ENCODE measurements around the gene YY1.

YY1 gene

DNA sequence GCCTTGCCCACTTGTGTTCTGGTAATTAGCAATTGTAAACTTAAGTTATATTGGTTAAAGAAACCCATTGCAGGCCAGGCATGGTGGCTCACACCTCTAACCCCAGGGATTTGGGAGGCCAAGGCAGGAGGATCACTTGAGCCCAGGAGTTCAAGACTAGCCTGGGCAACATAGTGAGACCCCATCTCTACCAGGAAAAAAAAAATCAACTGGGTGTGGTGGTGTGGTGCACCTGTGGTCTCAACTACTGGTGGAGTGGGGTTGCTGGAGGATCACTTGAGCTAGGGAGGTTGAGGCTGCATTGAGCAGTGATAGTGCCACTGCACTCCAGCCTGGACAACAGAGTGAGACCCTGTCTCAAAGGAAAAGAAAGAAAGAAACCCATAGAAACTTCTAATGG is 13.7 kb downstream of the YY1 start:
- H3F3A ChIP-seq (ENCODE audit: control insufficient read depth, insufficient read depth) = peaks cover 8% of the 10 kb centered on the region
- H3K36me3 ChIP-seq (ENCODE audit: control insufficient read depth, low read length) = peaks cover 59% of the 10 kb centered on the region
- TF ChIP-seq, protein P1, sequence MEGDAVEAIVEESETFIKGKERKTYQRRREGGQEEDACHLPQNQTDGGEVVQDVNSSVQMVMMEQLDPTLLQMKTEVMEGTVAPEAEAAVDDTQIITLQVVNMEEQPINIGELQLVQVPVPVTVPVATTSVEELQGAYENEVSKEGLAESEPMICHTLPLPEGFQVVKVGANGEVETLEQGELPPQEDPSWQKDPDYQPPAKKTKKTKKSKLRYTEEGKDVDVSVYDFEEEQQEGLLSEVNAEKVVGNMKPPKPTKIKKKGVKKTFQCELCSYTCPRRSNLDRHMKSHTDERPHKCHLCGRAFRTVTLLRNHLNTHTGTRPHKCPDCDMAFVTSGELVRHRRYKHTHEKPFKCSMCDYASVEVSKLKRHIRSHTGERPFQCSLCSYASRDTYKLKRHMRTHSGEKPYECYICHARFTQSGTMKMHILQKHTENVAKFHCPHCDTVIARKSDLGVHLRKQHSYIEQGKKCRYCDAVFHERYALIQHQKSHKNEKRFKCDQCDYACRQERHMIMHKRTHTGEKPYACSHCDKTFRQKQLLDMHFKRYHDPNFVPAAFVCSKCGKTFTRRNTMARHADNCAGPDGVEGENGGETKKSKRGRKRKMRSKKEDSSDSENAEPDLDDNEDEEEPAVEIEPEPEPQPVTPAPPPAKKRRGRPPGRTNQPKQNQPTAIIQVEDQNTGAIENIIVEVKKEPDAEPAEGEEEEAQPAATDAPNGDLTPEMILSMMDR (IDR thresholded peaks at IDR 0.05; ENCODE audit: low read depth, low read length, poor library complexity, severe bottlenecking) = no peak
- no peak for TF ChIP-seq EZH2phosphoT487 (IDR thresholded peaks at IDR 0.05; ENCODE audit: borderline replicate concordance, low read length)
- no peak overlapping the region for H3K4me2 ChIP-seq (ENCODE audit: low read length)
- H3K9me3 ChIP-seq (ENCODE audit: control insufficient read depth, insufficient read depth, low read length) = no peaks in the 10 kb centered on the region
- no peaks in the 10 kb centered on the region for H3K9me2 ChIP-seq (replicated peaks; ENCODE audit: control insufficient read depth, low read length)
- peaks cover 100% of the 10 kb centered on the region for H3K79me2 ChIP-seq (ENCODE audit: control insufficient read depth, low read length)
- peaks cover 60% of the 10 kb centered on the region for H3K4me1 ChIP-seq (ENCODE audit: control insufficient read depth, low read length)
- H3K27me3 ChIP-seq (ENCODE audit: control insufficient read depth, low read length) = no peaks in the 10 kb centered on the region
- H3K4me3 ChIP-seq (ENCODE audit: low read length) = no peak overlapping the region
- peaks cover 58% of the 10 kb centered on the region for H4K20me1 ChIP-seq (ENCODE audit: control insufficient read depth, insufficient read depth, low read depth, low read length)
- no peak overlapping the region for H3K27ac ChIP-seq (ENCODE audit: low read depth, low read length)

GRCh38 chr14:100256339-100256895 is 17.5 kb downstream of the YY1 start:
- Histone ChIP-seq H3K36me3 (ENCODE audit: control insufficient read depth, low read length) (peaks cover 49% of the 10 kb centered on the region), H3K4me1 (ENCODE audit: control insufficient read depth, low read length) (peaks cover 73% of the 10 kb centered on the region), H4K20me1 (ENCODE audit: control insufficient read depth, insufficient read depth, low read depth, low read length) (peaks cover 42% of the 10 kb centered on the region)

GRCh38 chr14:100261621-100262020 is 22.7 kb downstream of the YY1 start:
- Histone ChIP-seq H3F3A (ENCODE audit: control insufficient read depth, insufficient read depth) (0 out of 2 replicates have a peak, but pooled peaks cover under 1% of the 10 kb centered on the region), H3K27me3 (ENCODE audit: control insufficient read depth, low read length) (no peaks in the 10 kb centered on the region), H3K79me2 (ENCODE audit: control insufficient read depth, low read length) (peaks cover 100% of the 10 kb centered on the region), H3K9me3 (ENCODE audit: control insufficient read depth, insufficient read depth, low read length) (no peaks in the 10 kb centered on the region), H3K4me3 (ENCODE audit: low read length) (no peak overlapping the region), H3K4me2 (ENCODE audit: low read length) (no peak overlapping the region), H3K4me1 (ENCODE audit: control insufficient read depth, low read length) (peaks cover 47% of the 10 kb centered on the region), H3K27ac (ENCODE audit: low read depth, low read length) (no peak overlapping the region), H4K20me1 (ENCODE audit: control insufficient read depth, insufficient read depth, low read depth, low read length) (peaks cover 34% of the 10 kb centered on the region), H3K36me3 (ENCODE audit: control insufficient read depth, low read length) (peaks cover 65% of the 10 kb centered on the region), H3K9me2 (replicated peaks; ENCODE audit: control insufficient read depth, low read length) (no peaks in the 10 kb centered on the region)
- TF ChIP-seq EZH2phosphoT487 (IDR thresholded peaks at IDR 0.05; ENCODE audit: borderline replicate concordance, low read length) = no peak
- TF ChIP-seq, protein P1 (IDR thresholded peaks at IDR 0.05; ENCODE audit: low read depth, low read length, poor library complexity, severe bottlenecking) = no peak

More at GRCh38 chr14:100256339-100256895, 17.5 kb downstream of the YY1 start:
- no peaks in the 10 kb centered on the region for H3K9me3 ChIP-seq (ENCODE audit: control insufficient read depth, insufficient read depth, low read length)
- H3K9me2 ChIP-seq (replicated peaks; ENCODE audit: control insufficient read depth, low read length) = no peaks in the 10 kb centered on the region
- peaks cover 100% of the 10 kb centered on the region for H3K79me2 ChIP-seq (ENCODE audit: control insufficient read depth, low read length)
- H3K4me3 ChIP-seq (ENCODE audit: low read length) = peak overlapping the region; percentile 1; the same call in 1 of the 2 replicates
- H3K27ac ChIP-seq (ENCODE audit: low read depth, low read length) = no peak overlapping the region
- H3F3A ChIP-seq (ENCODE audit: control insufficient read depth, insufficient read depth) = peaks cover 8% of the 10 kb centered on the region
- peak overlapping the region; percentile 45 for H3K4me2 ChIP-seq (ENCODE audit: low read length)
- TF ChIP-seq, protein P1 (IDR thresholded peaks at IDR 0.05; ENCODE audit: low read depth, low read length, poor library complexity, severe bottlenecking) = no peak
- TF ChIP-seq EZH2phosphoT487 (IDR thresholded peaks at IDR 0.05; ENCODE audit: borderline replicate concordance, low read length) = no peak
- H3K27me3 ChIP-seq (ENCODE audit: control insufficient read depth, low read length) = no peaks in the 10 kb centered on the region

All from DOHH2 (cell line).